ENCODE data around the gene HSD17B14. TPM values are rescaled to one million over a fixed set of nuclear protein-coding genes. Genes with fewer than 3 reads are reported as not detected.

HSD17B14 gene
- total RNA-seq, 1 experiment from 2014 or later: 3.9 TPM

DNA sequence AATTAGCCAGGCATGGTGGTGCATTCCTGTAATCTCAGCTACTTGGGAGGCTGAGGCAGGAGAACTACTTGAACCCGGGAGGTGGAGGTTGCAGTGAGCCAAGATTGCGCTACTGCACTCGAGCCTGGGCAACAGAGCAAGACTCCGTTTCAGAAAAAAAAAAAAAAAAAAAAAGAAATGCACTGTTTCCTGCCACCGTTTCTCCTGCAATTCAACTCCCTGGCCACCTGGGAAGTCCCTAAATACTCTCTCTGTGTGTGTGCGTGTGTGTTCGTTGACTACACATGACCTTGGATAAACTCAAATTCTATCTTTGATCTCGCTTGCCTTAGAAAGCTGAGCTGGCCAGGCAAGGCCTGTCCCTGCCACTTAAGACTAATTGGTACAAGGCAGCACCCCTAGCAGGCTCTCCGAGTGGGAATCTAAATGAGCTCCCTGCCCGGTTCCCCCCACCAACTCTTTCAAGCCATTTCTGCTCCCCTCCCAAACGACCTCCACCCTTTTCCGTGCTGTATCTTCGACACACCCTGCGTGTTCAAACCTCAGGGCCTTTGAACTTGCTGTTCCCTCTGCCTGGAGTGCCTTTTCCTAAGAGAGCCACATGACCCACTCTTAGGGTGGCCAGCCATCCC, 20.3 kb downstream of the HSD17B14 start:
- H4K20me1 ChIP-seq (ENCODE audit: insufficient read depth): no peaks in the 10 kb centered on the region
- ATAC-seq: no peak
- no peak overlapping the region for H3K9ac ChIP-seq (ENCODE audit: low read length)
- H3K36me3 ChIP-seq (ENCODE audit: control insufficient read depth in 1 of 2, insufficient read depth in 2 of 2, low read length in 2 of 2): no peaks in the 10 kb centered on the region
- H3K9me2 ChIP-seq (ENCODE audit: insufficient read depth): no peaks in the 10 kb centered on the region
- H3K27me3 ChIP-seq (ENCODE audit: insufficient read depth, low read length): no peaks in the 10 kb centered on the region
- intact Hi-C loops (cut with micrococcal nuclease): no loop called here
- H3K79me2 ChIP-seq (ENCODE audit: insufficient read depth, low read length): no peaks in the 10 kb centered on the region
- H3K4me2 ChIP-seq (ENCODE audit: low read length): no peak overlapping the region
- H2AFZ ChIP-seq (ENCODE audit: low read depth, low read length, poor library complexity, severe bottlenecking): no peak overlapping the region
- peaks cover 41 to 42% of the 10 kb centered on the region in 2 experiments for H3K4me1 ChIP-seq (ENCODE audit: control insufficient read depth in 1 of 2, insufficient read depth in 2 of 2, low read length in 2 of 2)
- POLR2A ChIA-PET: interaction anchor here (0.9 kb wide), 1 partner anchor 56 kb away, joined by 4 read pairs; no protein-coding TSS in a partner anchor
- RAD21 ChIA-PET (ENCODE audit: low non-redundant PET in 1 of 2, low total read pairs in 2 of 2, uncharacterized antibody in 2 of 2, unreplicated experiment in 2 of 2): no interaction called here
- H3K4me3 ChIP-seq (replicated peaks in 1 of 2; ENCODE audit: low read depth in 1 of 2, low read length in 2 of 2): no peak overlapping the region
- no peak for DNase-seq (ENCODE audit: low read depth, low spot score)
- H3K9me3 ChIP-seq (ENCODE audit: control insufficient read depth in 1 of 2, insufficient read depth in 1 of 2, low read depth in 1 of 2, low read length in 2 of 2): no peaks in the 10 kb centered on the region
- no TSS peak for BruUV-seq (replicated peaks)
- CTCF ChIA-PET: interaction anchor here (1.1 to 2.0 kb wide), 2 partner anchors 20 to 26 kb away, joined by 3 to 4 read pairs; no protein-coding TSS in a partner anchor
- TF ChIP-seq FOSL1 (IDR thresholded peaks at IDR 0.05; ENCODE audit: low read depth) (no peak), SP1 (IDR thresholded peaks at IDR 0.05; ENCODE audit: low read depth) (no peak), TCF7L2 (IDR thresholded peaks at IDR 0.05; ENCODE audit: borderline replicate concordance, extremely low read depth, insufficient read depth, insufficient read length) (peak; percentile 14)
- H3K27ac ChIP-seq (ENCODE audit: low read depth, low read length): no peak overlapping the region

GRCh38 chr19:48814895-48815294, 21.4 kb downstream of the HSD17B14 start:
- intact Hi-C loops (cut with micrococcal nuclease): no loop called here
- H2AFZ ChIP-seq (ENCODE audit: low read depth, low read length, poor library complexity, severe bottlenecking): no peak overlapping the region
- H3K36me3 ChIP-seq (ENCODE audit: control insufficient read depth in 1 of 2, insufficient read depth in 2 of 2, low read length in 2 of 2): no peaks in the 10 kb centered on the region
- ChIA-PET CTCF (no interaction called here), POLR2A (interaction anchor here (0.6 kb wide), 1 partner anchor 157 kb away, joined by 3 read pairs; no protein-coding TSS in a partner anchor), RAD21 (ENCODE audit: low non-redundant PET in 1 of 2, low total read pairs in 2 of 2, uncharacterized antibody in 2 of 2, unreplicated experiment in 2 of 2) (no interaction called here)
- no peaks in the 10 kb centered on the region for H3K9me2 ChIP-seq (ENCODE audit: insufficient read depth)
- TF ChIP-seq REST (IDR thresholded peaks at IDR 0.05; ENCODE audit: low read depth) (no peak), FOSL1 (IDR thresholded peaks at IDR 0.05; ENCODE audit: low read depth) (no peak), CEBPB (IDR thresholded peaks at IDR 0.05; ENCODE audit: low read depth) (no peak)
- H3K27ac ChIP-seq (ENCODE audit: low read depth, low read length): no peak overlapping the region
- H3K27me3 ChIP-seq (ENCODE audit: insufficient read depth, low read length): no peaks in the 10 kb centered on the region
- no TSS peak for BruUV-seq (replicated peaks)
- H3K4me2 ChIP-seq (ENCODE audit: low read length): no peak overlapping the region
- H3K9ac ChIP-seq (ENCODE audit: low read length): no peak overlapping the region
- H3K4me1 ChIP-seq (ENCODE audit: control insufficient read depth in 1 of 2, insufficient read depth in 2 of 2, low read length in 2 of 2): peaks cover 40 to 42% of the 10 kb centered on the region in 2 experiments
- no peaks in the 10 kb centered on the region for H4K20me1 ChIP-seq (ENCODE audit: insufficient read depth)
- DNase-seq (ENCODE audit: low read depth, low spot score) (no peak), ATAC-seq (no peak)
- H3K79me2 ChIP-seq (ENCODE audit: insufficient read depth, low read length): peaks cover 7% of the 10 kb centered on the region; the same call in 1 of the 2 replicates
- no peaks in the 10 kb centered on the region for H3K9me3 ChIP-seq (ENCODE audit: control insufficient read depth in 1 of 2, insufficient read depth in 1 of 2, low read depth in 1 of 2, low read length in 2 of 2)
- H3K4me3 ChIP-seq (replicated peaks in 1 of 2; ENCODE audit: low read depth in 1 of 2, low read length in 2 of 2): no peak overlapping the region

All from HCT116 (cell line).